Astrocyte of the spinal cord (primary cell): ENCODE measurements around the gene TIPRL.

ENCODE experiments used
- DNase-seq: peaks from one replicate; pipeline ENCODE4 v3.0.0; 2011; ENCODE audit warnings: low read depth, low spot score
- H3K4me3 ChIP-seq: 2 replicates; pipeline ENCODE4 v1.5.1; 2011; ENCODE audit warnings: low read depth, mild to moderate bottlenecking, low read length, moderate library complexity
- CTCF ChIP-seq: IDR thresholded peaks from 2 replicates; pipeline ENCODE4 v1.5.1; 2012; ENCODE audit warnings: low read depth, mild to moderate bottlenecking, low read length, inconsistent platforms
- in situ Hi-C: cut with HindIII; loops from 2 replicates; pipeline ENCODE4 v1.10.0; 2017; ENCODE audit warnings: low sequenced_read_pairs

Gene TIPRL

GRCh38 chr1:168227620-168228019 lies 48.9 kb downstream of the TIPRL start:
- peak; percentile 45 for DNase-seq
- in situ Hi-C loops = no loop called here
- H3K4me3 ChIP-seq = peak overlapping the region; percentile 87
- TF ChIP-seq CTCF = no peak

- DNase-seq = no peak
- in situ Hi-C loops = no loop called here
- TF ChIP-seq CTCF = no peak
- H3K4me3 ChIP-seq = no peak overlapping the region
Measured at GRCh38 chr1:168229893-168230292, 51.1 kb downstream of the TIPRL start.

GRCh38 chr1:168230709-168231108 lies 51.9 kb downstream of the TIPRL start:
- H3K4me3 ChIP-seq = no peak overlapping the region
- no peak for TF ChIP-seq CTCF
- in situ Hi-C loops = no loop called here
- no peak for DNase-seq

GRCh38 chr1:168234846-168235547 lies 56.2 kb downstream of the TIPRL start:
- TF ChIP-seq CTCF = peak; percentile 74
- in situ Hi-C loops = no loop called here
- no peak overlapping the region for H3K4me3 ChIP-seq
- peak; percentile 24 for DNase-seq

GRCh38 chr1:168235548-168235885 lies 56.8 kb downstream of the TIPRL start:
- no peak for DNase-seq
- TF ChIP-seq CTCF = no peak
- H3K4me3 ChIP-seq = no peak overlapping the region
- in situ Hi-C loops = no loop called here

GRCh38 chr1:168235937-168236336 lies 57.2 kb downstream of the TIPRL start:
- DNase-seq = no peak
- in situ Hi-C loops = no loop called here
- TF ChIP-seq CTCF = no peak
- no peak overlapping the region for H3K4me3 ChIP-seq
